ENCODE data around the gene MYO5A.

DNA sequence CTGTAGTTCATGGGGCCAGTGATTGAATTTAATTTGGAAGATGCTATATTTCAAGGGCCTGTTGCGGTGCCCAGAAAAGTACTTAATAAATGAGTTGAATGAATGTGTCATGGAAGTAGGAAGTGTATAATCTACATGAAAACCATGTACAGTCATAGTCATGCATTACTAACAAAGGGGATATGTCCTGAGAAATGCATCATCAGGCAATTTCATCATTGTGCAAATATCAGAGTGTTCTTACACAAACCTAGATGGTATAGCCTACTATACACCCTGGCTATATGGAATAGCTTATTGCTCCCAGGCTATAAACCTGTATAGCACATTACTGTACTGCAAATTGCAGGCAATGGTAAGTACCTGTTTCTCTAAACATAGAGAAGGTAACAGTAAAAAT, 222.4 kb downstream of the MYO5A start:
- TF ChIP-seq, protein P1, sequence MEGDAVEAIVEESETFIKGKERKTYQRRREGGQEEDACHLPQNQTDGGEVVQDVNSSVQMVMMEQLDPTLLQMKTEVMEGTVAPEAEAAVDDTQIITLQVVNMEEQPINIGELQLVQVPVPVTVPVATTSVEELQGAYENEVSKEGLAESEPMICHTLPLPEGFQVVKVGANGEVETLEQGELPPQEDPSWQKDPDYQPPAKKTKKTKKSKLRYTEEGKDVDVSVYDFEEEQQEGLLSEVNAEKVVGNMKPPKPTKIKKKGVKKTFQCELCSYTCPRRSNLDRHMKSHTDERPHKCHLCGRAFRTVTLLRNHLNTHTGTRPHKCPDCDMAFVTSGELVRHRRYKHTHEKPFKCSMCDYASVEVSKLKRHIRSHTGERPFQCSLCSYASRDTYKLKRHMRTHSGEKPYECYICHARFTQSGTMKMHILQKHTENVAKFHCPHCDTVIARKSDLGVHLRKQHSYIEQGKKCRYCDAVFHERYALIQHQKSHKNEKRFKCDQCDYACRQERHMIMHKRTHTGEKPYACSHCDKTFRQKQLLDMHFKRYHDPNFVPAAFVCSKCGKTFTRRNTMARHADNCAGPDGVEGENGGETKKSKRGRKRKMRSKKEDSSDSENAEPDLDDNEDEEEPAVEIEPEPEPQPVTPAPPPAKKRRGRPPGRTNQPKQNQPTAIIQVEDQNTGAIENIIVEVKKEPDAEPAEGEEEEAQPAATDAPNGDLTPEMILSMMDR (IDR thresholded peaks at IDR 0.05): no peak
- TF ChIP-seq ZFX (IDR thresholded peaks at IDR 0.05; ENCODE audit: borderline replicate concordance): no peak
